PC-3 (cell line): ENCODE measurements around the gene GK2. TPM values are rescaled to one million over a fixed set of nuclear protein-coding genes. Genes with fewer than 3 reads are reported as not detected.

Experiments used
- ATAC-seq: fragments of 200-7000 bp; cut with Tn5 transposase; 2 replicates; pipeline ENCODE4 v1.9.1; 2020; ENCODE audit warnings: mild to moderate bottlenecking, moderate library complexity
- BruUV-seq: library from RNA; stranded (reverse); fragments of 400-500 nt; replicated peaks from 2 replicates; lab custom pipeline; 2021; lab: Mats Ljungman, UMichigan
- CTCF ChIA-PET: fragments of 300-600 bp; sonication (Branson Sonifier 250); formaldehyde crosslinking; loops from one replicate; lab custom pipeline; 2022; ENCODE audit warnings: antibody characterized with exemption; lab: Charles Lee
- POLR2A ChIA-PET: fragments of 300-600 bp; sonication (Branson Sonifier 250); formaldehyde crosslinking; loops from one replicate; lab custom pipeline; 2022; ENCODE audit warnings: antibody characterized with exemption; ENCODE audit not compliant: unreplicated experiment; lab: Charles Lee
- DNase-seq: peaks from one replicate; pipeline ENCODE4 v3.0.0-alpha.2; 2015
- H2AFZ ChIP-seq: fragments of 300-600 bp; sonication (generic); 2 replicates; pipeline ENCODE4 v1.6.0; 2016; ENCODE audit warnings: antibody characterized with exemption, low read length
- H3F3A ChIP-seq: fragments of 300-600 bp; sonication (generic); one replicate; pipeline ENCODE4 v1.6.0; 2017; ENCODE audit warnings: antibody characterized with exemption, low read length, control low read depth, mild to moderate bottlenecking; ENCODE audit not compliant: unreplicated experiment
- H3K27ac ChIP-seq: fragments of 300-600 bp; sonication (generic); 2 replicates; pipeline ENCODE4 v1.5.1; 2016; ENCODE audit warnings: mild to moderate bottlenecking, low read length
- H3K27me3 ChIP-seq: fragments of 300-600 bp; sonication (generic); 2 replicates; pipeline ENCODE4 v1.6.1; 2016; ENCODE audit warnings: low read length, mixed read lengths
- H3K36me3 ChIP-seq: fragments of 300-600 bp; sonication (generic); 2 replicates; pipeline ENCODE4 v1.6.1; 2016; ENCODE audit warnings: low read depth, mixed run types, low read length, mixed read lengths
- H3K4me1 ChIP-seq: fragments of 300-600 bp; sonication (generic); 2 replicates; pipeline ENCODE4 v1.5.1; 2016; ENCODE audit warnings: low read length; ENCODE audit not compliant: insufficient read depth
- H3K4me2 ChIP-seq: fragments of 300-600 bp; sonication (generic); 2 replicates; pipeline ENCODE4 v1.6.0; 2016; ENCODE audit warnings: low read length
- H3K4me3 ChIP-seq: fragments of 300-600 bp; sonication (generic); 2 replicates; pipeline ENCODE4 v1.5.1; 2016; ENCODE audit warnings: mild to moderate bottlenecking, low read length, mixed read lengths
- H3K79me2 ChIP-seq: fragments of 300-600 bp; sonication (generic); 2 replicates; pipeline ENCODE4 v1.6.1; 2017; ENCODE audit warnings: low read length, mixed read lengths
- H3K9ac ChIP-seq: fragments of 300-600 bp; sonication (generic); 2 replicates; pipeline ENCODE4 v1.6.0; 2016; ENCODE audit warnings: mild to moderate bottlenecking, low read length
- H3K9me2 ChIP-seq: fragments of 300-600 bp; sonication (generic); replicated peaks from 2 replicates; pipeline ENCODE4 v1.6.1; 2016; ENCODE audit warnings: mixed run types, low read length, mixed read lengths
- H3K9me3 ChIP-seq: fragments of 300-600 bp; sonication (generic); 2 replicates; pipeline ENCODE4 v1.6.1; 2016; ENCODE audit warnings: low read length, mixed read lengths
- H4K20me1 ChIP-seq: fragments of 300-600 bp; sonication (generic); 2 replicates; pipeline ENCODE4 v1.6.1; 2016; ENCODE audit warnings: low read length, mixed read lengths
- EZH2 ChIP-seq: fragments of 300-600 bp; sonication (generic); IDR thresholded peaks from one replicate; pipeline ENCODE4 v1.6.1; 2017; ENCODE audit warnings: antibody characterized with exemption, mild to moderate bottlenecking, low read length; ENCODE audit not compliant: unreplicated experiment
- EZH2phosphoT487 ChIP-seq: fragments of 300-600 bp; sonication (generic); IDR thresholded peaks from 2 replicates; pipeline ENCODE4 v1.6.1; 2018; ENCODE audit warnings: mild to moderate bottlenecking, antibody characterized with exemption, low read length, borderline replicate concordance
- intact Hi-C: fragments of 100-400 bp; cut with micrococcal nuclease; formaldehyde crosslinking; loops from 2 replicates; pipeline ENCODE4 v1.9.0; 2023
- total RNA-seq: library from RNA; depleted of rRNA; stranded (reverse); fragments of >200 nt; gene quantifications from 2 replicates; pipeline ENCODE4 v1.2.3, GENCODE V29; 2014
- TF ChIP-seq, protein P1 (sequence below): fragments of 300-600 bp; sonication (generic); conservative IDR thresholded peaks from 2 replicates; pipeline ENCODE4 v1.5.1; 2017; ENCODE audit warnings: antibody characterized with exemption, low read depth, mild to moderate bottlenecking, low read length

The GK2 gene
- total RNA-seq, 1 experiment from 2014 or later, result not detected

DNA sequence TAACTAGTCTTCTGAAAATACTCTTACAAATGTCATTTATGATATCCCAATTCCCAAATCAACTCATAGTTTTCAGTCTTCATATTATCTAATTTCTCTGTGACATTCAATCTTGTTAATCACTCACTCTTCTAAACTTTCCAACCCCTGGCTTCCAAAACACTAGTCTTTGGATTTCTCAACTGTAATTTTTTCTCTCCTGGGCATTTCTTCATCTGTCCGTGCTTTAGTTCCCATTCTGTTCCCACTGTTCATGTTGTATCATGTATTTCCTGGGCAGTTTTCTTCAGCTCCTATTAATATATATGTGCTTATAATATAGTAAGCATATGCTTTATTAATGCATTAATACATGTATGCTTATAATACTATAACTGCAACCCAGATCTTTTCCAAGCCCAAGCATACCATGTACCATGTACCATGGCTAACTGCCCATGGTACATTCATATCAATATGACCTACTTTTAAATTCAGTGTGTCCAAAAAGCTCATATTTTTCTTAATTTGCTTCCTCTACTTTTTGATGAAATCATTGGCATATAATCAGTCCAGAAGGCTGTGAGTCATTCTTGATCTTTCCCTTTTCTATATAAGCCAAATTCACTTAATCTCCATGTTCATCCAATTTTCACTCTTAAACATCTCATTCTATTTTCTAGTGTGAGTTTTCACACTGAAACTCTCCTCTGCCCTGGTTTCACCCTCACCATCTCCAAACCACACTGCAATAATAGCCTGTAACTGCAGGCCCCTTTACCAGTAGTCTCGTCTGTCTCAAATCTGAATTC is 21.3 kb upstream of the GK2 start:
- H3K27ac ChIP-seq, result no peak overlapping the region
- H2AFZ ChIP-seq, result no peak overlapping the region
- H3K9me2 ChIP-seq, result no peaks in the 10 kb centered on the region
- no peak for ATAC-seq
- H3K4me1 ChIP-seq, result no peaks in the 10 kb centered on the region
- no peak for DNase-seq
- H3K9me3 ChIP-seq, result no peaks in the 10 kb centered on the region
- H3K4me2 ChIP-seq, result no peak overlapping the region
- CTCF ChIA-PET, result no interaction called here
- H3K27me3 ChIP-seq, result no peaks in the 10 kb centered on the region
- no peak overlapping the region for H3K9ac ChIP-seq
- H3K36me3 ChIP-seq, result no peaks in the 10 kb centered on the region
- no peaks in the 10 kb centered on the region for H3K79me2 ChIP-seq
- no TSS peak for BruUV-seq
- H4K20me1 ChIP-seq, result no peaks in the 10 kb centered on the region
- H3F3A ChIP-seq, result no peaks in the 10 kb centered on the region
- H3K4me3 ChIP-seq, result no peak overlapping the region
- intact Hi-C loops, result no loop called here
- POLR2A ChIA-PET, result no interaction called here
- TF ChIP-seq, protein P1, sequence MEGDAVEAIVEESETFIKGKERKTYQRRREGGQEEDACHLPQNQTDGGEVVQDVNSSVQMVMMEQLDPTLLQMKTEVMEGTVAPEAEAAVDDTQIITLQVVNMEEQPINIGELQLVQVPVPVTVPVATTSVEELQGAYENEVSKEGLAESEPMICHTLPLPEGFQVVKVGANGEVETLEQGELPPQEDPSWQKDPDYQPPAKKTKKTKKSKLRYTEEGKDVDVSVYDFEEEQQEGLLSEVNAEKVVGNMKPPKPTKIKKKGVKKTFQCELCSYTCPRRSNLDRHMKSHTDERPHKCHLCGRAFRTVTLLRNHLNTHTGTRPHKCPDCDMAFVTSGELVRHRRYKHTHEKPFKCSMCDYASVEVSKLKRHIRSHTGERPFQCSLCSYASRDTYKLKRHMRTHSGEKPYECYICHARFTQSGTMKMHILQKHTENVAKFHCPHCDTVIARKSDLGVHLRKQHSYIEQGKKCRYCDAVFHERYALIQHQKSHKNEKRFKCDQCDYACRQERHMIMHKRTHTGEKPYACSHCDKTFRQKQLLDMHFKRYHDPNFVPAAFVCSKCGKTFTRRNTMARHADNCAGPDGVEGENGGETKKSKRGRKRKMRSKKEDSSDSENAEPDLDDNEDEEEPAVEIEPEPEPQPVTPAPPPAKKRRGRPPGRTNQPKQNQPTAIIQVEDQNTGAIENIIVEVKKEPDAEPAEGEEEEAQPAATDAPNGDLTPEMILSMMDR, result no peak
- TF ChIP-seq EZH2phosphoT487 (no peak), EZH2 (no peak)

DNA sequence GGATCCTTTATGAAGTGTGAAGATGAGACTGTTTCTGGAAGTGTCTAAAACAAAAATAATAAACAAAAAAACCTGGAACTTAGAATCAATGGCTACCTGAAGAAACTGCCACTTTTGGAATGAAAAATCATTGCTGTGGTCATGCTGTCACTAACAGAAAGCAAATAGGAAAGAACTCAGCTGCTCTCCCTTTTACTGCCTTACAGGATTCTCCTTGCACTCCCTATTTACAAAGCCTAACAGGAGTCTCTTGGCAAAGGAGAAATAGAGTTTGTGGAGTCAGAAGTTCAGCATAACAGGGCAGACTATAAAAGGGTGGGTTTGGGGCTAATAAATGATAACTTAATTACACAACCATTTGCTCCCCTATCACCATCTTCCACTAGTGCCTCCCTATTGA is 19.0 kb upstream of the GK2 start:
- Histone ChIP-seq H3F3A (no peaks in the 10 kb centered on the region), H3K27me3 (no peaks in the 10 kb centered on the region), H3K4me1 (no peaks in the 10 kb centered on the region), H3K27ac (no peak overlapping the region), H3K9me3 (no peaks in the 10 kb centered on the region), H3K9me2 (no peaks in the 10 kb centered on the region), H3K79me2 (no peaks in the 10 kb centered on the region), H2AFZ (no peak overlapping the region), H3K4me2 (no peak overlapping the region), H4K20me1 (no peaks in the 10 kb centered on the region), H3K36me3 (no peaks in the 10 kb centered on the region), H3K4me3 (no peak overlapping the region), H3K9ac (no peak overlapping the region)
- POLR2A ChIA-PET, result no interaction called here
- DNase-seq, result no peak
- TF ChIP-seq EZH2 (no peak), EZH2phosphoT487 (no peak)
- TF ChIP-seq, protein P1, result no peak
- BruUV-seq, result no TSS peak
- no peak for ATAC-seq
- intact Hi-C loops, result no loop called here
- CTCF ChIA-PET, result no interaction called here

DNA sequence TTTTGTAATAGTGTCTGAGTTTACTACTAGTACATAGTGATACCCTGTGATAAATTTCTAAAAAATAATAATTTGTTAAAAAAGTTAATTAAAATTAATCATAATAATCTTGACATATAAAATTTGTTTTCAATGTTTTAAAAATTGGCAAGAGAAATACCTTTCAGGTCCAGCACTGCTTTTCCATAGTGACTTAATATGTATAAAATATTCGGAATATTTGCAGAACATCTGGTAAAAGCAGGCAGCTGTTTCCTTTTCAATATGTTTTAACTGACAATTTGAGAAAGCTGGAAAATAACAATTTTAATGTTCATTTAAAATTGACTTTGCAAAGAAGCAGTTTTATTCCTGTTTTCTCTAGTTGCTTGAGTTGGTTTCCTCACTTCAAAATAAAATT is 17.6 kb upstream of the GK2 start:
- Histone ChIP-seq H3K4me1 (no peaks in the 10 kb centered on the region), H3K9me3 (no peaks in the 10 kb centered on the region), H4K20me1 (no peaks in the 10 kb centered on the region), H3K27me3 (no peaks in the 10 kb centered on the region), H3K27ac (no peak overlapping the region), H3K79me2 (no peaks in the 10 kb centered on the region), H3K9ac (no peak overlapping the region), H3K4me3 (no peak overlapping the region), H2AFZ (no peak overlapping the region), H3K4me2 (no peak overlapping the region), H3K36me3 (no peaks in the 10 kb centered on the region), H3F3A (no peaks in the 10 kb centered on the region), H3K9me2 (no peaks in the 10 kb centered on the region)
- CTCF ChIA-PET, result no interaction called here
- intact Hi-C loops, result no loop called here
- no peak for TF ChIP-seq EZH2
- TF ChIP-seq, protein P1, result no peak
- no peak for TF ChIP-seq EZH2phosphoT487
- POLR2A ChIA-PET, result no interaction called here
- BruUV-seq, result no TSS peak
- DNase-seq (no peak), ATAC-seq (no peak)
